Kidney epithelial cell (primary cell): Measurements from ENCODE around the gene NCOR2. TPM values are rescaled to one million over a fixed set of nuclear protein-coding genes. Genes with fewer than 3 reads are reported as not detected.
A peak's percentile ranks its signal among the peaks of the same experiment; 100 is the strongest.

ENCODE experiments used
- DNase-seq: peaks from one replicate; pipeline ENCODE4 v3.0.0-alpha.2; 2010; ENCODE audit warnings: low read depth
- H3K27me3 ChIP-seq: 2 replicates; pipeline ENCODE4 v1.6.0; 2011; ENCODE audit warnings: low read length; ENCODE audit not compliant: control insufficient read depth, insufficient read depth
- H3K36me3 ChIP-seq: 2 replicates; pipeline ENCODE4 v1.5.1; 2011; ENCODE audit warnings: low read length; ENCODE audit not compliant: control insufficient read depth, insufficient read depth
- H3K4me3 ChIP-seq: 2 replicates; pipeline ENCODE4 v1.5.1; 2011; ENCODE audit warnings: low read depth, mild to moderate bottlenecking, control low read depth, low read length
- CTCF ChIP-seq: IDR thresholded peaks from 2 replicates; pipeline ENCODE4 v1.5.1; 2011; ENCODE audit warnings: mild to moderate bottlenecking, moderate library complexity, low read length, control low read depth, inconsistent platforms; ENCODE audit not compliant: insufficient read depth, poor library complexity, severe bottlenecking
- total RNA-seq: library from RNA; depleted of rRNA; stranded (reverse); fragments of >200 nt; gene quantifications from 2 replicates; pipeline ENCODE4 v1.2.3, GENCODE V29; 2015

The NCOR2 gene
- total RNA-seq, 1 donor from 2014 or later = 113 TPM

- no peak overlapping the region for H3K4me3 ChIP-seq
- no peaks in the 10 kb centered on the region for H3K27me3 ChIP-seq
- no peak for DNase-seq
- no peaks in the 10 kb centered on the region for H3K36me3 ChIP-seq
- no peak for TF ChIP-seq CTCF
These were observed 44.4 kb upstream of the NCOR2 start for GRCh38 chr12:124611559-124612409.

- TF ChIP-seq CTCF = no peak
- Histone ChIP-seq H3K36me3 (no peaks in the 10 kb centered on the region), H3K27me3 (no peaks in the 10 kb centered on the region), H3K4me3 (no peak overlapping the region)
- DNase-seq = no peak
These were observed 43.5 kb upstream of the NCOR2 start for GRCh38 chr12:124610629-124611558.

- no peak for DNase-seq
- Histone ChIP-seq H3K36me3 (no peaks in the 10 kb centered on the region), H3K4me3 (no peak overlapping the region), H3K27me3 (no peaks in the 10 kb centered on the region)
- TF ChIP-seq CTCF = no peak
These were observed 42.7 kb upstream of the NCOR2 start for GRCh38 chr12:124610021-124610612.

GRCh38 chr12:124609041-124609989 lies 41.9 kb upstream of the NCOR2 start:
- no peak overlapping the region for H3K4me3 ChIP-seq
- peak; percentile 41 for DNase-seq

More at GRCh38 chr12:124609041-124609989, 41.9 kb upstream of the NCOR2 start:
- Histone ChIP-seq H3K27me3 (no peaks in the 10 kb centered on the region), H3K36me3 (no peaks in the 10 kb centered on the region)
- no peak for TF ChIP-seq CTCF
